Measurements from ENCODE around the gene PIH1D2.
A peak's percentile ranks its signal among the peaks of the same experiment; 100 is the strongest.
"Not testable (repeated sequence)": the region's sequence is repeated elsewhere in the genome, so short reads cannot be mapped to it uniquely, and the experiment has no call there.

PIH1D2 gene

GRCh38 chr11:112051768-112052167 lies 22.0 kb downstream of the PIH1D2 start:
- DNase-seq (ENCODE audit: low read depth in 2 of 2): no peak

DNA sequence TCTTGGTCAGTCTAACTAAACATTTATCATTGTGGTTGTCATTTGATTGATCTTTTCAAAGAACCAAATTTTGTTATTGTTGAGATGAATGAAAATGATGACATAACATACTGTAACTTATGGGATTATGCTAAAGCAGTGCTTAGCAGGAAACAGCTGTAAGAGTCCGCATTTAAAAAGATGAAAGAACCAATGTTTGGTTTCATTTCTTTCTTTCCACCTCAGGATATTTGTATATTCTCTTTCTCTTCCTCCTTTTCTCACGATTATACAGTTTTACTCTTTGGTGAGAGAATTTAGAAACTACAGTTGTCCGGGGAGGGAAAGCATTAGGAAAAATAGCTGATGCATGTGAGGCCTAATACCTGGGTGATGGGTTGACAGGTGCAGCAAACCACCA lies 23.1 kb downstream of the PIH1D2 start:
- DNase-seq (ENCODE audit: low read depth in 2 of 2): no peak

GRCh38 chr11:112049777-112050176 lies 24.0 kb downstream of the PIH1D2 start:
- no peak for DNase-seq (ENCODE audit: low read depth in 2 of 2)

GRCh38 chr11:112048256-112048655 lies 25.6 kb downstream of the PIH1D2 start:
- DNase-seq (ENCODE audit: low read depth in 2 of 2): not testable (repeated sequence)

- not testable (repeated sequence) for DNase-seq (ENCODE audit: low read depth in 2 of 2)
These were observed 27.2 kb downstream of the PIH1D2 start for GRCh38 chr11:112046647-112047046.

DNA sequence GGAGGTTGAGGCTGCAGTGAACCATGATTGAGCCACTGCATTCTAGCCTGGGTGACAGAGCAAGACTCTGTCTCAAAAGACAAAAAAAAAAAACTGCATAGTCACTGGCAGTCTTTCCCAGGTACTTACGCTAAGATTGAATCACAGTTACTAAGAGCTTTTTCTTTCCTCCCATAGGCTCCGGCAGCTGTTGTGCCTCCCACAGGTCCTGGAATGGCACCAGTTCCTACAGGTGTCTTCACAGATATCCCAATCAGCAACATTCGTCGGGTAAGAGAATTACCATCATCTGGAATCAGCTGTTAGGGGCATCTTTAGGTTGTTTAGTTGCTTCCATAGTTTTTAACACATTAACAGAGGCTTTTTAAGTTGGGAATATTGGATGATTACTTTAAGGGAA lies 28.9 kb downstream of the PIH1D2 start:
- DNase-seq (ENCODE audit: low read depth in 2 of 2): no peak

- DNase-seq (ENCODE audit: low read depth in 2 of 2): no peak
These were observed 30.9 kb downstream of the PIH1D2 start for GRCh38 chr11:112042961-112043304.

GRCh38 chr11:112042161-112042960 lies 31.5 kb downstream of the PIH1D2 start:
- DNase-seq (ENCODE audit: low read depth in 2 of 2): peak in 1 of 2 experiments; percentile 9

DNA sequence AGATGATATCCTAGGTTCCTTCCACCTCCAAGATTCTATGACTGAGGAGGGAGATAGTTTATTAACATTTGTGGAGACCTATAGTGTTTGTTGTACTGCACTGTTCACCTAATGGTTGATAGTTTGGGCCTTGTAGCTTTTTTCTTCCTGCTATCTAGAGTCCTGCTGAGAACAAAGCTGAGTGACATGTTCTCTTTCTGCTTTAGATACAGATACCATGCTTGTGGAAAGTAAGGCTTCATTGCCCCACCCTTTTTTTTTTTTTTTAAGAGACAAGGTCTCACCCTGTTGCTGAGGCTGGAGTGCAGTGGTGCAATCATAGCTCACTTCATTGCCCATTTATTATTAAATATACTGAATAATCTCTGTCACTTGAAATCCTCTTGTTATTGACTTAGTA lies 36.3 kb downstream of the PIH1D2 start:
- no peak for DNase-seq (ENCODE audit: low read depth in 2 of 2)

GRCh38 chr11:112033902-112034301 lies 39.9 kb downstream of the PIH1D2 start:
- DNase-seq (ENCODE audit: low read depth in 2 of 2): no peak

- DNase-seq (ENCODE audit: low read depth in 2 of 2): no peak
These were observed 44.4 kb downstream of the PIH1D2 start for GRCh38 chr11:112029460-112029859.

DNA sequence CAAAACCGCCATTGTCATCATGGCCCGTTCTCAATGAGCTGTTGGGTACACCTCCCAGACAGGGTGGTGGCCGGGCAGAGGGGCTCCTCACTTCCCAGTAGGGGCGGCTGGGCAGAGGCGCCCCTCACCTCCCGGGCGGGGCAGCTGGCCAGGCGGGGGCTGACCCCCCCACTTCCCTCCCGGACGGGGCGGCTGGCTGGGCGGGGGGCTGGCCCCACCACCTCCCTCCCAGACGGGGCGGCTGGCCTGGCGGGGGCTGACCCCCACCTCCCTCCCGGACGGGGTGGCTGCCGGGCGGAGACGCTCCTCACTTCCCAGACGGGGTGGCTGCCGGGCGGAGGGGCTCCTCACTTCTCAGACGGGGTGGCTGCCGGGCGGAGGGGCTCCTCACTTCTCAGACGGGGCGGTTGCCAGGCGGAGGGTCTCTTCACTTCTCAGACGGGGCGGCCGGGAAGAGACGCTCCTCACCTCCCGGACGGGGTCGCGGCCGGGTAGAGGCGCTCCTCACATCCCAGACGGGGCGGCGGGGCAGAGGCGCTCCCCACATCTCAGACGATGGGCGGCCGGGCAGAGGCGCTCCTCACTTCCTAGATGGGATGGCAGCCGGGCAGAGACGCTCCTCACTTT lies 46.9 kb downstream of the PIH1D2 start:
- DNase-seq (ENCODE audit: low read depth in 2 of 2): not testable (repeated sequence)

DNA sequence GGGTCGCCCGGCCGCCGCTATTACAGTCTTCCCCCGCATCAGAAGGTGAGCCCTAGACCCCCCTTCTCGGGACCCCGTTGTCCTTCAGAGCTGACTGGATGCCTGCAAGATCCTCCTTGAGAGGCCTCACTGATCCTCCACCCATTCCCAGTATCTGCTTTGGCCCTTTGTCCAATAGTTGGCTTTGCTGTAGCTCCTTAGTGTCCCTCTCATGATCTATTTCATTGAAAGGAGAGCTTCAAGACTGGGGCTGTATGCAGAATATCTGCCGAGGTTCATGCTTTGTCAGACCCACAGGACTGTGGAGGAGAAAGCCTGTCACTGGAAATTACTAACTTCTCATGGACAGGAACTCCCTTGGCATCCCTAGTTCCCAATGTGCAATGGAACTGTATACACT lies 48.1 kb downstream of the PIH1D2 start:
- no peak for DNase-seq (ENCODE audit: low read depth in 2 of 2)

DNA sequence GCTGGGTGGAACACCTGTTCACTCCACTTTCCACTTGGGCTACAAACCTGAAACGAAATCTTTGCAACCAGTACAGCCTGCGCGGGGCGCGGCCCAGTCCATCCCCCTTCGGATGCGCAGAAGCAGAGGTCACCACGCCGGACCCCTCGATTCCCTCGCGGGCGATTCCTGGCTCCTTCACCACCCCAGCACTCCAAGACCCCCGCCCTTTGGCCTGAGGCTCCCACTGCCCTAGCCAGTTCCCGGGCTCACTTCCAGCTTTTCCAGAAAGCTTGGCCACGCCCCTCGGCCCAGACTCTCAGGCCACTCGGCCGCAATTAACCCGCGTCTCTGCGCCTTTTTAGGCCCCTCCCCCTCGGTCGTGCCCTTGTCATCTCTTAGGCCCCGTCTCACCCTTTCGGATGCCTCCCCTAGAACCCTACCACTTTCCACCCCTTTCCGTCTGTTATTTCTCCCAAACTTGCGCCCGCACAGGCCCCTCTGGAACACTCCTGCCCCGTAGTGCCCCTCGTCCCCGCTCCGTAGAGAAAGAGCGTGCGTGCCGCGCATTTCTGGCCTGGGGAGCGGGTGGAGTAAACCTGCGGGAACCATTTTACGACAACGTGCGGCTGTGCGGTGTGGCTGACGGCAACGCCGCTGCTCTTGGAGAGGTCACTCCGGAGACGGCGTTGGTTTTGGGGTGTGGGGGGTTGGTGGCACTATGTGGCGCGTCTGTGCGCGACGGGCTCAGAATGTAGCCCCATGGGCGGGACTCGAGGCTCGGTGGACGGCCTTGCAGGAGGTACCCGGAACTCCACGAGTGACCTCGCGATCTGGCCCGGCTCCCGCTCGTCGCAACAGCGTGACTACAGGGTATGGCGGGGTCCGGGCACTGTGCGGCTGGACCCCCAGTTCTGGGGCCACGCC lies 48.8 kb downstream of the PIH1D2 start, which contains the start of gene DLAT:
TSS of gene DLAT (plus strand) at position 636 of the 906 bp plus-strand sequence. CDS start at position 701, 65 bp downstream.
- DNase-seq (ENCODE audit: low read depth in 2 of 2): peak; percentile 50 to 54

DNA sequence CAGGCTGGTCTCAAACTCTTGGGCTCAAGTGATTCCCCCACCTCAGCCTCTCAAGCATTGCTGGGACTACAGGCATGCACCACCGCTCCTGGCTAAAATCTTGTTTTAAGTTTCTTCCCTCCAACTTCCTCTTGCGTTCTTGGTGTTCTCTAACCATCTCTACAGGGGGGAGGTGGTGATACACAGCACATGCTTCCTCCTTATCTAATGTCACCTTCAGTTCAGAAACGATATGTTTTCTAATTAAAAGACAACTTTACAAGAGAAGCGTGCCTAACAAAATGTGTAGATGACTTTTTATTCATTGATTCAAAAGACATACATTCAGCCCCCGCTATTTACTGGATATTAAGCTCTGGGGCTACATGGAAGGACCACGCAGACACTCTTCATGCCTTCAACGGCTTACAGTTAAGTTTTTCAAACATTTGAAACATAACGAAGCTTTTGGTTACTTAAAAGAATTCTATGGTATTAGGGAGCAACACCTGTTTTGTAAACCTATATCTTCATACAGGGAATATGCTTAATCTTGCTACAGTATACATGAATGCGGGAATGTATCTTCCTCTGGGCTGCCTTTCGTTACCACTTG lies 49.5 kb downstream of the PIH1D2 start:
- no peak for DNase-seq (ENCODE audit: low read depth in 2 of 2)

GRCh38 chr11:112023104-112023503 lies 50.7 kb downstream of the PIH1D2 start:
- DNase-seq (ENCODE audit: low read depth in 2 of 2): no peak

GRCh38 chr11:112019066-112019465 lies 54.8 kb downstream of the PIH1D2 start:
- no peak for DNase-seq (ENCODE audit: low read depth in 2 of 2)

Measured in fibroblast of skin of left quadriceps (primary cell).